Ovary (tissue), 9 donors: ENCODE measurements around the gene RABL6. TPM values are rescaled to one million over a fixed set of nuclear protein-coding genes. Genes with fewer than 3 reads are reported as not detected.

Source experiments
- DNase-seq, 5 donors: peaks; one replicate each; pipeline ENCODE4 v3.0.0-alpha.2; 2019 to 2020
- H3K27ac ChIP-seq, 2 donors: fragments of 200-600 bp; one replicate each; pipeline versions ENCODE4 v1.5.1 to v1.8.0; 2019 to 2022
- H3K27me3 ChIP-seq: fragments of 200-600 bp; one replicate; pipeline ENCODE4 v1.8.0; 2022
- H3K36me3 ChIP-seq: fragments of 200-600 bp; sonication (generic); one replicate; pipeline ENCODE4 v1.5.1; 2019
- H3K4me1 ChIP-seq: one replicate; pipeline ENCODE4 v1.8.1; 2013; ENCODE audit warnings: mild to moderate bottlenecking, moderate library complexity; ENCODE audit not compliant: insufficient read depth
- H3K4me3 ChIP-seq: fragments of 200-600 bp; sonication (generic); one replicate; pipeline ENCODE4 v1.5.1; 2017
- H3K9me3 ChIP-seq, 2 donors: fragments of 200-600 bp in 1 of 2; sonication (generic) in 1 of 2; one replicate each; pipeline versions ENCODE4 v1.5.1 to v1.8.1; 2013 to 2019; ENCODE audit warnings: mild to moderate bottlenecking in 1 of 2, moderate library complexity in 1 of 2
- CTCF ChIP-seq, 3 donors: fragments of 450-650 bp in 2 of 3; fragments of 200-600 bp in 1 of 3; IDR thresholded peaks; one replicate each; pipeline versions ENCODE4 v1.5.1 to v1.8.0; 2016 to 2022; ENCODE audit warnings: antibody characterized with exemption in 3 of 3, mild to moderate bottlenecking in 1 of 3
- EP300 ChIP-seq: sonication (generic); formaldehyde crosslinking; IDR thresholded peaks from one replicate; pipeline ENCODE4 v1.6.1; 2017; ENCODE audit warnings: antibody characterized with exemption
- POLR2A ChIP-seq: fragments of 450-650 bp; IDR thresholded peaks from one replicate; pipeline ENCODE4 v1.6.1; 2017; ENCODE audit warnings: antibody characterized with exemption, mild to moderate bottlenecking, moderate library complexity
- WGBS, 3 donors: extraction: QIAGEN DNeasy Blood & Tissue Kit in 1 of 3; methylation state at CpG; one replicate each; pipeline versions ENCODE4 v1.1.5 to v1.1.7; 2013 to 2017; 5-methylcytosine and 5-hydroxymethylcytosine counted together
- intact Hi-C, 4 donors: fragments of 100-400 bp; cut with DNase I; formaldehyde crosslinking; loops; one replicate each; pipeline versions ENCODE4 v1.11.0 to v1.15.1; 2022 to 2023
- polyA plus RNA-seq, 2 donors: library from polyadenylated mRNA; stranded (reverse); fragments of 200-250 nt in 1 of 2; fragments of 350-450 nt in 1 of 2; fragmentation: Illumina TruSeq in 1 of 2; extraction: RNeasy Lipid Tissue Mini Kit (QIAGEN cat#74804) in 1 of 2; gene quantifications; one replicate each; pipeline ENCODE4 v1.2.3, GENCODE V29; 2013 to 2014
- total RNA-seq, 7 donors: library from RNA; depleted of rRNA in 2 of 7; stranded (reverse); fragments of >200 nt in 2 of 7; fragmentation: NEBNext Ultra II Directional in 3 of 7; extraction: Animal tissue kit (Norgen Biotek cat#: 25700) in 3 of 7; gene quantifications; one replicate each; pipeline versions ENCODE4 v1.1.0 to v1.2.4, GENCODE V29; 2016 to 2023
- donor health status: DM: no; HTN: no; CAD: no; lungs with moderate emphysema.
- donor health status: DM: no; HTN: no; CAD: no.
- donor health status: Bipolar disorder and iron deficiency.
- donor health status: DM: yes; HTN: yes; CAD: no.
- donor health status: DM: no; HTN: no; CAD: no.
- donor health status: DM: yes; HTN: yes; CAD: no.

Gene RABL6
- total and polyA plus RNA-seq, 9 donors: 22.6 to 65.4 (median 49.4) TPM

- DNase-seq: no peak
- Histone ChIP-seq H3K4me1 (no peaks in the 10 kb centered on the region), H3K36me3 (no peaks in the 10 kb centered on the region), H3K4me3 (no peak overlapping the region), H3K9me3 (no peaks in the 10 kb centered on the region), H3K27ac (no peak overlapping the region), H3K27me3 (no peaks in the 10 kb centered on the region)
- TF ChIP-seq POLR2A (no peak), EP300 (no peak), CTCF (IDR thresholded peaks at IDR 0.05) (no peak)
- intact Hi-C loops: no loop called here
- WGBS, 3 donors: 44 to 55% (median 48%) methylated on average over 7 of the region's 7 CpGs
Measured at GRCh38 chr9:136776947-136777346, 30.8 kb upstream of the RABL6 start.

GRCh38 chr9:136777359-136777758 is 30.4 kb upstream of the RABL6 start:
- intact Hi-C loops: no loop called here
- Histone ChIP-seq H3K27ac (no peak overlapping the region), H3K4me1 (no peaks in the 10 kb centered on the region), H3K27me3 (no peaks in the 10 kb centered on the region), H3K9me3 (no peaks in the 10 kb centered on the region), H3K4me3 (no peak overlapping the region), H3K36me3 (no peaks in the 10 kb centered on the region)
- WGBS, 3 donors: 57 to 71% (median 59%) methylated on average over 14 of the region's 14 CpGs
- TF ChIP-seq EP300 (no peak), POLR2A (no peak), CTCF (IDR thresholded peaks at IDR 0.05) (no peak)
- no peak for DNase-seq

- TF ChIP-seq POLR2A (no peak), CTCF (IDR thresholded peaks at IDR 0.05) (no peak), EP300 (no peak)
- no peaks in the 10 kb centered on the region for H3K36me3 ChIP-seq
- no peak overlapping the region for H3K4me3 ChIP-seq
- WGBS, 3 donors: 40 to 51% (median 48%) methylated on average over 5 of the region's 5 CpGs
- intact Hi-C loops: loop anchor here in 1 of 4 donors (10.0 kb wide), 1 partner anchor 445 kb away; the partner anchor contains the start of genes CYSRT1, RNF208 and RNF224
- no peak overlapping the region for H3K27ac ChIP-seq
- no peaks in the 10 kb centered on the region for H3K9me3 ChIP-seq
- H3K4me1 ChIP-seq: no peaks in the 10 kb centered on the region
- DNase-seq: no peak
- no peaks in the 10 kb centered on the region for H3K27me3 ChIP-seq
Measured at GRCh38 chr9:136779808-136780207, 27.9 kb upstream of the RABL6 start.

- 95% methylated on average over 3 of the region's 3 CpGs for WGBS, 3 donors
Measured at GRCh38 chr9:136782452-136782851, 25.3 kb upstream of the RABL6 start.

More at GRCh38 chr9:136782452-136782851, 25.3 kb upstream of the RABL6 start:
- H3K27ac ChIP-seq: no peak overlapping the region
- H3K36me3 ChIP-seq: no peaks in the 10 kb centered on the region
- intact Hi-C loops: loop anchor here in 1 of 4 donors (10.0 kb wide), 1 partner anchor 442 kb away; the partner anchor contains the start of genes CYSRT1, RNF208 and RNF224
- H3K27me3 ChIP-seq: no peaks in the 10 kb centered on the region
- H3K4me1 ChIP-seq: no peaks in the 10 kb centered on the region
- no peaks in the 10 kb centered on the region for H3K9me3 ChIP-seq
- DNase-seq: no peak
- no peak for TF ChIP-seq POLR2A
- no peak for TF ChIP-seq CTCF (IDR thresholded peaks at IDR 0.05)
- no peak overlapping the region for H3K4me3 ChIP-seq
